Cardiac muscle cell (in vitro differentiated cells and primary cell): ENCODE results near the gene PDCD11. TPM values are rescaled to one million over a fixed set of nuclear protein-coding genes. Genes with fewer than 3 reads are reported as not detected.

Source experiments
- DNase-seq, 2 donors: peaks; one replicate each; pipeline versions ENCODE4 v3.0.0 to v3.0.0-alpha.2; 2010 to 2017; ENCODE audit warnings: low read depth in 1 of 2, low spot score in 1 of 2
- H3K27ac ChIP-seq: fragments of 200-600 bp; sonication (generic); 2 replicates; pipeline ENCODE4 v1.5.1; 2016
- H3K27me3 ChIP-seq: fragments of 200-600 bp; sonication (generic); 2 replicates; pipeline ENCODE4 v1.6.0; 2016; ENCODE audit warnings: control low read depth
- H3K36me3 ChIP-seq: fragments of 200-600 bp; sonication (generic); 2 replicates; pipeline ENCODE4 v1.5.1; 2016; ENCODE audit warnings: control low read depth
- H3K4me1 ChIP-seq: fragments of 200-600 bp; sonication (generic); 2 replicates; pipeline ENCODE4 v1.8.1; 2017; ENCODE audit warnings: low read depth, mild to moderate bottlenecking, mixed run types
- H3K4me3 ChIP-seq: fragments of 200-600 bp; sonication (generic); 2 replicates; pipeline ENCODE4 v1.5.1; 2016; ENCODE audit warnings: mild to moderate bottlenecking
- H3K9me3 ChIP-seq: fragments of 200-600 bp; sonication (generic); 2 replicates; pipeline ENCODE4 v1.5.1; 2017; ENCODE audit warnings: low read depth, mild to moderate bottlenecking, control low read depth
- polyA plus RNA-seq: library from polyadenylated mRNA; unstranded; fragments of >200 nt; fragmentation: Nextera tagmentation; extraction: Ambion mirVana; gene quantifications from 2 replicates; pipeline ENCODE4 v1.2.1, GENCODE V29; 2016
- total RNA-seq: library from RNA; depleted of rRNA; stranded (reverse); fragments of >200 nt; gene quantifications from 2 replicates; pipeline ENCODE4 v1.2.3, GENCODE V29; 2016
- TF ChIP-seq, protein P1 (sequence below): IDR thresholded peaks from 2 replicates; pipeline ENCODE4 v1.5.1; 2012; ENCODE audit warnings: low read depth, mild to moderate bottlenecking, low read length

The PDCD11 gene
- total and polyA plus RNA-seq, 2 experiments from 2014 or later: 17.9 to 30.3 TPM

DNA sequence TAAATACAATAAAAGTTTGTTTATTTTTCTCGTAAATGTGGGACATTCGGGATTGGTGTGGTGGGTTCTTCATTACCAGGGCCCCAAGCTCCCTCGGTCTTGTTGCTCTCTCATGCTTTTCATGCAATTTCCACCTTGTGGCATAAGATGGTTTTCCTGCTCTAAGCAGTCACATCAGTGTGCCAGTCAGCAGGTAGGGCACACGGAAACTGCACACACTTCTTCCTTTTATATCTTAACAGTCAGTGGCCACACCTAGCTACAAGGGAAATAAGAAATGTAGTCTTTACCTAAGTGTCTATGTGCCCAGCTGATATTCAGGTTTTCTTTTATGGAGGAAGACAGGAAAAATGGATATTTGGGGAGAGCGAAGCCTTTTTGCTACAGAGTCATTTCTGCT, 22.2 kb upstream of the PDCD11 start:
- no peaks in the 10 kb centered on the region for H3K27me3 ChIP-seq

DNA sequence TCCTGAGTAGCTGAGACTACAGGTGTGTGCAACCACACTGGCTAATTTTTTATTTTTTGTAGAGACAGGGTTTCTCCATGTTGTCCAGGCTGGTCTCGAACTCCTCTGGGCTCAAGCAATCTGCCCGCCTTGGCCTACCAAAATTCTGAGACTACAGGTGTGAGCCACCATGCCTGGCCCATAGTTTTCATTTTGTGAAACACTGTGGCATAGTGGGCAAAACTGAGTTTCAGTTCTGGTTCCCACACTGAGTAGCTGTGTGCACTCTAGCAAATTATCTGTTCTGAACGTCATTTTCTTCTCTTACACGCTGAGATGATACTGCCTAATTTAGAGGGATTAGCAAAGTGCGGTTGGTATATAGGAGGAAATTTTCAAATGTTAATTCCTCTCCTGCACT, 13.7 kb upstream of the PDCD11 start:
- no peak overlapping the region for H3K27ac ChIP-seq
- no peaks in the 10 kb centered on the region for H3K4me1 ChIP-seq
- H3K27me3 ChIP-seq: no peaks in the 10 kb centered on the region
- no peaks in the 10 kb centered on the region for H3K9me3 ChIP-seq
- DNase-seq: no peak
- H3K36me3 ChIP-seq: peaks cover 32% of the 10 kb centered on the region
- H3K4me3 ChIP-seq: no peak overlapping the region
- TF ChIP-seq, protein P1, sequence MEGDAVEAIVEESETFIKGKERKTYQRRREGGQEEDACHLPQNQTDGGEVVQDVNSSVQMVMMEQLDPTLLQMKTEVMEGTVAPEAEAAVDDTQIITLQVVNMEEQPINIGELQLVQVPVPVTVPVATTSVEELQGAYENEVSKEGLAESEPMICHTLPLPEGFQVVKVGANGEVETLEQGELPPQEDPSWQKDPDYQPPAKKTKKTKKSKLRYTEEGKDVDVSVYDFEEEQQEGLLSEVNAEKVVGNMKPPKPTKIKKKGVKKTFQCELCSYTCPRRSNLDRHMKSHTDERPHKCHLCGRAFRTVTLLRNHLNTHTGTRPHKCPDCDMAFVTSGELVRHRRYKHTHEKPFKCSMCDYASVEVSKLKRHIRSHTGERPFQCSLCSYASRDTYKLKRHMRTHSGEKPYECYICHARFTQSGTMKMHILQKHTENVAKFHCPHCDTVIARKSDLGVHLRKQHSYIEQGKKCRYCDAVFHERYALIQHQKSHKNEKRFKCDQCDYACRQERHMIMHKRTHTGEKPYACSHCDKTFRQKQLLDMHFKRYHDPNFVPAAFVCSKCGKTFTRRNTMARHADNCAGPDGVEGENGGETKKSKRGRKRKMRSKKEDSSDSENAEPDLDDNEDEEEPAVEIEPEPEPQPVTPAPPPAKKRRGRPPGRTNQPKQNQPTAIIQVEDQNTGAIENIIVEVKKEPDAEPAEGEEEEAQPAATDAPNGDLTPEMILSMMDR: no peak

More for the DNA sequence above, 22.2 kb upstream of the PDCD11 start:
- Histone ChIP-seq H3K9me3 (no peaks in the 10 kb centered on the region), H3K4me1 (no peaks in the 10 kb centered on the region), H3K27ac (no peak overlapping the region), H3K36me3 (peaks cover 9% of the 10 kb centered on the region), H3K4me3 (no peak overlapping the region)
- TF ChIP-seq, protein P1: no peak
- no peak for DNase-seq

DNA sequence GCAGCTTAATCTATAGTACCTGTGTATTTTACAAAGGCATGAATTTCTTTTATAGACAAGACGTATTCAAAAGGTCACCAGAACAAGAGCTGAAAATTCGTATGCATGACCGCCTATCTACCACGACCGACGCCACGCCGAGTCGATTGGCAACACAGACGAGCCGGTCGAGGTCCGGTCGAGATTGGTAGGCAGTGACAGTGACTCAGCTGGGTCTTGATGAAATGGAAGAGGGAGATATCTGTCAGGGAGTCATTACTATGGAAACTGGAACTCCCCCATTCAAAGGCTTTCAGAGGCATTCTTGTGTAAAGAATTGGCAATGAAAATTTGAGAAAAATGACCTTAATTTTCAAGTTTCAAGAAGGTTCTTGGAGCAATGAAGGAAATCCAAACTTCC, 2.2 kb upstream of the PDCD11 start:
- peaks cover 16% of the 10 kb centered on the region for H3K4me1 ChIP-seq
- no peak overlapping the region for H3K4me3 ChIP-seq
- H3K36me3 ChIP-seq: peaks cover 38% of the 10 kb centered on the region
- no peaks in the 10 kb centered on the region for H3K9me3 ChIP-seq
- TF ChIP-seq, protein P1: no peak
- no peak overlapping the region for H3K27ac ChIP-seq
- H3K27me3 ChIP-seq: no peaks in the 10 kb centered on the region
- DNase-seq: peak in 1 of 2 donors; percentile 4

DNA sequence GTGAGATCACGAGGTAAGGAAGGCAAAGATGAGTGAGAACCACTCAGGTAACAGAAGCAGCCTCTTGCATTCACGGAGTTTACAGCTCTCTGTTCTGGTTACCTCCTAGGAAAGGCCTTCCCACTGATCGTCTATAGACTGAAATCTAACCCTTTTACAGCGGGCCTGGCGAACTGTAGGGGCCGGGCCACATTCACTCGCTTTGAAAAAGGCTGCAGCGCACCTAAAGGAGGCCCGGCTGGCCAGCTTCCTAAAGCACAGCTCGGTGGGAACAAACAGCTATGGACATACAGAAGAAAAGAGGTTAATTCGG, 716 bp upstream of the PDCD11 start:
- peak; percentile 31 to 38 for DNase-seq
- TF ChIP-seq, protein P1: no peak
- peaks cover 16% of the 10 kb centered on the region for H3K4me1 ChIP-seq

DNA sequence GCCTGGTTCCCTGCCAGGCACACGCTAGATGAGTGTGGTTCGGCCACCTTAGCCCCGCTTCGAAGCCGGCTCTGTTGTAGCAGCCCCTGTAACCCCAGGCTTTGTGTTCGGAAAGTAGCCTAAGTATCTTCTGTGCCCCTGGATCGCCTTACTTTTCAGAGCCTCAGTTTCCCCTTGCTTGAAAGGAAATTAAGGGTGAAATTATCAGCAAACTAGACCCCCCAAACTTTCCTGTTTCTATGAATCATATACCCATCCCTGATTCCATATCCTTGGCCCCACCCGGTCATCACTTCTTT, 312 bp downstream of the PDCD11 start:
- Histone ChIP-seq H3K4me1 (peaks cover 16% of the 10 kb centered on the region), H3K36me3 (peaks cover 26% of the 10 kb centered on the region), H3K4me3 (peak overlapping the region; percentile 86), H3K9me3 (no peaks in the 10 kb centered on the region), H3K27me3 (no peaks in the 10 kb centered on the region), H3K27ac (peak overlapping the region; percentile 37)
- no peak for DNase-seq
- TF ChIP-seq, protein P1: no peak

More for the DNA sequence above, 716 bp upstream of the PDCD11 start:
- Histone ChIP-seq H3K36me3 (peaks cover 28% of the 10 kb centered on the region), H3K4me3 (peak overlapping the region; percentile 86), H3K9me3 (no peaks in the 10 kb centered on the region), H3K27me3 (no peaks in the 10 kb centered on the region), H3K27ac (peak overlapping the region; percentile 93)
